GM12891 (cell line): ENCODE results near the gene VCL.

Experiments
- PAX5 ChIP-seq: IDR thresholded peaks from 2 replicates; pipeline ENCODE4 v1.6.1; 2011; ENCODE audit warnings: low read length, moderate library complexity, mild to moderate bottlenecking; ENCODE audit not compliant: insufficient read depth, severe bottlenecking
- POLR2A ChIP-seq: IDR thresholded peaks from 2 replicates; pipeline ENCODE4 v1.6.1; 2011; ENCODE audit warnings: low read depth, low read length, control low read depth
- POLR2AphosphoS5 ChIP-seq: IDR thresholded peaks from 2 replicates; pipeline ENCODE4 v1.6.1; 2011; ENCODE audit warnings: low read depth, low read length, control low read depth
- POU2F2 ChIP-seq: IDR thresholded peaks from 2 replicates; pipeline ENCODE4 v1.6.1; 2011; ENCODE audit warnings: low read depth, mild to moderate bottlenecking, control low read depth, low read length, moderate library complexity
- SPI1 ChIP-seq: IDR thresholded peaks from 2 replicates; pipeline ENCODE4 v1.6.1; 2011; ENCODE audit warnings: low read depth, low read length, control low read depth
- TAF1 ChIP-seq: IDR thresholded peaks from 2 replicates; pipeline ENCODE4 v1.6.1; 2011; ENCODE audit warnings: low read depth, low read length, control low read depth

DNA sequence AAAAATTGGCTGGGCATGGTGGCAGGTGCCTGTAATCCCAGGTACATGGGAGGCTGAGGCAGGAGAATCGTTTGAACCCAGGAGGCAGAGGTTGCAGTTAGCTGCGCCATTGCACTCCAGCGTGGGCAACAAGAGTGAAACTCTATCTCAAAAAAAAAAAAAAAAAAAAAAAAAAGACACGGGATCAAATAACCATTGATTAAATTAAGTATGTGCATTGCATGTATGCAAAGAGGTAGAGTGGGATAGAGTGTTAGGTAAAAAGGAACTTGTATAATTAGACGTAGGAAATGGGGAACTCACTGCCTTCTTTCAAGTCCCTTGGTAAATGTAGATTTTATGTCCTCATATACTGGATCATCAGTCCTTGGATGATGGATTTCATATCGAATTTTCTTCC is 13.1 kb downstream of the VCL start:
- TF ChIP-seq TAF1 (no peak), POLR2A (no peak), POLR2AphosphoS5 (no peak), PAX5 (no peak), SPI1 (no peak; the same call in 1 of the 2 replicates), POU2F2 (no peak)
